HL-60 (cell line): ENCODE measurements around the gene LRRIQ4.
A peak's percentile ranks its signal among the peaks of the same experiment; 100 is the strongest.

Experiments
- DNase-seq, 2 experiments: peaks; one replicate each; pipeline ENCODE4 v3.0.0-alpha.2; 2010 to 2020; ENCODE audit warnings: low read depth in 1 of 2, low spot score in 1 of 2
- H3K27ac ChIP-seq: fragments of 250-450 bp; sonication (Bioruptor Pico); replicated peaks from 2 replicates; pipeline ENCODE4 v1.5.1; 2020; ENCODE audit warnings: mild to moderate bottlenecking, moderate library complexity
- H3K27me3 ChIP-seq: fragments of 250-450 bp; sonication (Bioruptor Pico); 2 replicates; pipeline ENCODE4 v1.5.1; 2021; ENCODE audit warnings: mild to moderate bottlenecking, moderate library complexity; ENCODE audit not compliant: insufficient read depth, poor library complexity, severe bottlenecking
- H3K4me3 ChIP-seq: replicated peaks from 2 replicates; pipeline ENCODE4 v1.5.1; 2011; ENCODE audit warnings: mild to moderate bottlenecking, control low read depth, low read length; ENCODE audit not compliant: insufficient read depth
- CTCF ChIP-seq: IDR thresholded peaks from one replicate; pipeline ENCODE4 v1.5.1; 2011; ENCODE audit warnings: low read length, control low read depth, inconsistent platforms; ENCODE audit not compliant: insufficient read depth
- GABPA ChIP-seq: IDR thresholded peaks from 2 replicates; pipeline ENCODE4 v1.6.1; 2012; ENCODE audit warnings: low read depth
- POLR2AphosphoS5 ChIP-seq: IDR thresholded peaks from 2 replicates; pipeline ENCODE4 v1.6.1; 2012; ENCODE audit warnings: low read depth
- SPI1 ChIP-seq: IDR thresholded peaks from 2 replicates; pipeline ENCODE4 v1.6.1; 2012; ENCODE audit warnings: low read depth, mild to moderate bottlenecking, borderline replicate concordance
- long read RNA-seq: library from polyadenylated mRNA; unstranded; transcript quantifications from one replicate; pipeline ENCODE4 v2.0.0, GENCODE V29; 2020
- TF ChIP-seq, protein P1 (sequence below): IDR thresholded peaks from 2 replicates; pipeline ENCODE4 v1.6.1; 2012; ENCODE audit warnings: low read depth; ENCODE audit not compliant: insufficient replicate concordance

Gene LRRIQ4
- long read RNA-seq, result 0 reads

DNA sequence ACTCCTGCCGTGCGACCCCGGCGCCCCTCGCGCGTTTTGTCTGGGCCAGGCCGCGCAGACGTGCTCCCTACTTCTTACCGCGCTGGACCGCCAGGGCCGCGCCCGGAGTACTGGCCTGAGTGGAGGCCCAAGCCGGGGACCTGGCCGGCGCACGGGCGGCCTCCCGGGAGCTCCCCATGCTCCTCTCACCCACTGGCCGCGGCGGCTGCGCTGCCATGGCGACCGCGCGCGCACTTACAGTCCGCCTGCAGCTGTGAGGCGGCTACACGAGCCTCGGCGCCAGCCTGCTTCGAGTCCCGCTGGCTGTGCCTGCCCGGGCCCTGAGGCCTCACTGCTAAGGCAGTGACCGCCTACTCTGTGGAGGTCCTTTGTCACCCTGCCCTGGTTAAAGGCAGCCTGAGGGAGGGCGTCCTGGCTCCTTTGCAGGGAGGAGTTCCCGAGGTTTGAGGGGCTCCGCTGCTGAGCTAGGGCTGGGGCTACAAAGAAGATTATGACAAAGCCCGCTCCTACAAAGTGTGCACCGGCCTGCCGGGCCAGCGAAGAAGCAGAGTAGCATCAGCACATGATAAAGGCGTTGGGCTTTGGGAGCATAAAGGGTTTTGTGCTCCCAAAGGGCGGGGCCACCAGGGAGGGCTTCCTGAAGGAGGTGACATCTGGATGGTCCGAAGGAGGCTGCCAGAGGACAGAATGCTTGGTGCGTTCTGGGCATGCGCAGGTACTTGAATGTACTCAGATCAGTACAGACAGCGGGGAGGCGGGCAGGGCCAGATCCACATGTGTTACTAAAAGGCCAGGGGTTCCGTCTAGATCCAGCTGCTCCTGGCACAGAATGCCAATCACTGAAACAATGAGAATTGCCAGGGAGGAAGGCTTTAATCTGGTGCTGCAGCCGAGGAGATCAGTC lies at the start of gene LRRIQ4, which contains the start of gene LRRC34:
Gene LRRIQ4, plus strand, starts transcription at position 539 of the 904 bp plus-strand sequence. CDS start 9,052 bp downstream, outside the sequence.
Gene LRRC34, minus strand, starts transcription at position 573 of the 904 bp plus-strand sequence. Its CDS starts 356 bp downstream, at position 217.
- TF ChIP-seq GABPA, result no peak
- TF ChIP-seq POLR2AphosphoS5, result peak; percentile 37
- Histone ChIP-seq H3K4me3 (peak within 1 kb of the TSS; percentile 79), H3K27me3 (no peaks in the 10 kb centered on the region), H3K27ac (peak within 1 kb of the TSS; percentile 93)
- peak; percentile 87 to 94 for DNase-seq

DNA sequence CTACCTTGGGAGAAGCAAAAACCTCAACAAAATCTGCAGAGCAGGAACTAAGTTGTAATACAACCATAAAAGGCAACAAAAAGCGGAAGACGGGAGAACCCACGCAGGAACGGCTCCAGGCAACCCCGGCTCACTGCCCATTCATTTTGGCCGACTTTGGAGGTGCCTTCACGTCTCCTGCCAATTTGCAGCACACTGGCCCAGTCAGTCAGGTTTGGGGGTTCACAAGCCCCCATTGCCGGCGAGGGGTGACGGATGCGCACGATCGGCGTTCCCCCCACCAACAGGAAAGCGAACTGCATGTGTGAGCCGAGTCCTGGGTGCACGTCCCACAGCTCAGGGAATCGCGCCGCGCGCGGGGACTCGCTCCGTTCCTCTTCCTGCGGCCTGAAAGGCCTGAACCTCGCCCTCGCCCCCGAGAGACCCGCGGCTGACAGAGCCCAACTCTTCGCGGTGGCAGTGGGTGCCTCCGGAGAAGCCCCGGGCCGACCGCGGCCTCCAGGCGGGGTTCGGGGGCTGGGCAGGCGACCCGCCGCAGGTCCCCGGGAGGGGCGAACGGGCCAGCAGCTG lies 48.3 kb upstream of the LRRIQ4 start:
- Histone ChIP-seq H3K27ac (peak overlapping the region; percentile 89), H3K4me3 (peak overlapping the region; percentile 55), H3K27me3 (no peaks in the 10 kb centered on the region)
- TF ChIP-seq GABPA, result no peak
- TF ChIP-seq SPI1, result peak; percentile 90
- no peak for TF ChIP-seq CTCF
- TF ChIP-seq, protein P1, sequence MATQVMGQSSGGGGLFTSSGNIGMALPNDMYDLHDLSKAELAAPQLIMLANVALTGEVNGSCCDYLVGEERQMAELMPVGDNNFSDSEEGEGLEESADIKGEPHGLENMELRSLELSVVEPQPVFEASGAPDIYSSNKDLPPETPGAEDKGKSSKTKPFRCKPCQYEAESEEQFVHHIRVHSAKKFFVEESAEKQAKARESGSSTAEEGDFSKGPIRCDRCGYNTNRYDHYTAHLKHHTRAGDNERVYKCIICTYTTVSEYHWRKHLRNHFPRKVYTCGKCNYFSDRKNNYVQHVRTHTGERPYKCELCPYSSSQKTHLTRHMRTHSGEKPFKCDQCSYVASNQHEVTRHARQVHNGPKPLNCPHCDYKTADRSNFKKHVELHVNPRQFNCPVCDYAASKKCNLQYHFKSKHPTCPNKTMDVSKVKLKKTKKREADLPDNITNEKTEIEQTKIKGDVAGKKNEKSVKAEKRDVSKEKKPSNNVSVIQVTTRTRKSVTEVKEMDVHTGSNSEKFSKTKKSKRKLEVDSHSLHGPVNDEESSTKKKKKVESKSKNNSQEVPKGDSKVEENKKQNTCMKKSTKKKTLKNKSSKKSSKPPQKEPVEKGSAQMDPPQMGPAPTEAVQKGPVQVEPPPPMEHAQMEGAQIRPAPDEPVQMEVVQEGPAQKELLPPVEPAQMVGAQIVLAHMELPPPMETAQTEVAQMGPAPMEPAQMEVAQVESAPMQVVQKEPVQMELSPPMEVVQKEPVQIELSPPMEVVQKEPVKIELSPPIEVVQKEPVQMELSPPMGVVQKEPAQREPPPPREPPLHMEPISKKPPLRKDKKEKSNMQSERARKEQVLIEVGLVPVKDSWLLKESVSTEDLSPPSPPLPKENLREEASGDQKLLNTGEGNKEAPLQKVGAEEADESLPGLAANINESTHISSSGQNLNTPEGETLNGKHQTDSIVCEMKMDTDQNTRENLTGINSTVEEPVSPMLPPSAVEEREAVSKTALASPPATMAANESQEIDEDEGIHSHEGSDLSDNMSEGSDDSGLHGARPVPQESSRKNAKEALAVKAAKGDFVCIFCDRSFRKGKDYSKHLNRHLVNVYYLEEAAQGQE, result peak; percentile 49
- TF ChIP-seq POLR2AphosphoS5, result peak; percentile 77
- DNase-seq, result peak in 1 of 2 experiments; percentile 85

- Histone ChIP-seq H3K4me3 (peak within 1 kb of the TSS; percentile 55), H3K27ac (peak within 1 kb of the TSS; percentile 89), H3K27me3 (no peaks in the 10 kb centered on the region)
- TF ChIP-seq, protein P1, result peak; percentile 9
- peak; percentile 77; the same call in 1 of the 2 replicates for TF ChIP-seq POLR2AphosphoS5
- TF ChIP-seq SPI1, result peak; percentile 14; the same call in 1 of the 2 replicates
- peak; percentile 77 for TF ChIP-seq GABPA
- TF ChIP-seq CTCF, result no peak
- DNase-seq, result peak; percentile 61 to 89
Observed at GRCh38 chr3:169764882-169765612, 47.6 kb upstream of the LRRIQ4 start, which contains the start of gene TERC. TERC (minus strand) TSS chr3:169765060.
